RPMI8226 (cell line): ENCODE results near the gene ACTN3.
"Not testable (repeated sequence)": the region's sequence is repeated elsewhere in the genome, so short reads cannot be mapped to it uniquely, and the experiment has no call there.

Source experiments
- DNase-seq: peaks from one replicate; pipeline ENCODE4 v3.0.0-alpha.2; 2015

ACTN3 gene

DNA sequence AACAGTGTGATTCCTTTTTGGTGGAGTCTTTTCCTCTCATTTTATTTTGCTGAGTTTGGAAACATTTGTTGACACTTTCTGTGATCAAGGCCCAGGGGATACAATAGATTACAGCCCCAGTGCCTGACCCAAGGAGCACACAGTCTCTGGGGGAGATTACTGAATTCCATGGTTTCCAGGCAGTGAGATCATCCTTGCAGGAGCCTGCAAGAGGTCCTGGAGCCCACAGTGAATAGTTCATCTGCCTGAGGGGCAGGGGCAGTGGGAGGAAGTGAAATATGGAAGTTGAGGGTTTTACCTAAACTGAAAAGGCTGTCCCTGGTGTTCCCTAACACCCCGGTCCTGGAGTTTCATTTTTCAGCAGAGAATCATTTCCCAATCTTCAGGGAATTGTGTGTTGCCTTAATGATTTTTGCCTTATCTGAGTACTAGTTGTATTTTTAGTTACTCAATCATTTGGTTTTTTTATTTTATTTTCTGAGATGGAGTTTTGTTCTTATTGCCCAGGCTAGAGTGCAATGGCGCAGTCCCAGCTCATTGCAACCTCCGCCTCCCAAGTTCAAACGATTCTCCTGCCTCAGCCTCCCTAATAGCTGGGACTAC, 54.0 kb downstream of the ACTN3 start:
- no peak for DNase-seq

- no peak for DNase-seq
Measured at GRCh38 chr11:66603072-66603471, 56.4 kb downstream of the ACTN3 start.

DNA sequence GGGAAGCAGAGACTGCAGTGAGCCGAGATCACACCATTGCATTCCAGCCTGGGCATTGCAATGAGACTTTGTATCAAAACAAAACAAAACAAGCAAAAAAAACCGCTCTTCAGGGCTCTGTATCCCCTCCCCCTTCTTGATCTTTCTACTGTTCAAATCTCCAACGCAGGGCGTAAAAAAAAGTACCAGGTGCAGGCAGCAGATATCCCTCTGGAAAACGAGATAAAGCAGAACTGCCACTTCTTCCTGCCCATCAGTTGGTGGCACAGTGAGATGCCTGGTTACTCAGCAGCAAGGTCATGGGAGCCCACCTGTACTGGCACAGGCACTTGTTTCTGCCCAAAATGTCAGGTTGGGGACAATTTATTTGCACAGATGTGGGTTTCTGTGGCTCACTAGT, 57.5 kb downstream of the ACTN3 start:
- DNase-seq: no peak

DNA sequence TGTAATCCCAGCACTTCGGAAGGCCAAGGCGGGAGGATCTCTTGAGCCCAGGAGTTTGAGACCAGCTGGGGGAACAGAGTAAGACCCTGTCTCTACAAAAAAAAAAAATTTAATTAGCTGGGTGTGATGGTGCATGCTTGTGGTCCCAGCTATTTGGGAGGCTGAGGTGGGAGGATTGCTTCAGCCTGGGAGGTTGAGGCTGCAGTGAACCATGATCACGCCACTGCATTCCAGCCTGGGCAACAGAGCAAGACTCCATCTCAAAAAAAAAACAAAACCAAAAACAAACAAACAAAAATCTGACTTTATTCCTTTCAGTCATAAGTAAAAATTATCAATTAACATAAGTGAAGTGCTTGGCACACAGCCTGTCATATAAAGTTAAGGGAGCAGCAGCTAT, 59.9 kb downstream of the ACTN3 start:
- not testable (repeated sequence) for DNase-seq

GRCh38 chr11:66607126-66607834, 60.6 kb downstream of the ACTN3 start:
- no peak for DNase-seq

DNA sequence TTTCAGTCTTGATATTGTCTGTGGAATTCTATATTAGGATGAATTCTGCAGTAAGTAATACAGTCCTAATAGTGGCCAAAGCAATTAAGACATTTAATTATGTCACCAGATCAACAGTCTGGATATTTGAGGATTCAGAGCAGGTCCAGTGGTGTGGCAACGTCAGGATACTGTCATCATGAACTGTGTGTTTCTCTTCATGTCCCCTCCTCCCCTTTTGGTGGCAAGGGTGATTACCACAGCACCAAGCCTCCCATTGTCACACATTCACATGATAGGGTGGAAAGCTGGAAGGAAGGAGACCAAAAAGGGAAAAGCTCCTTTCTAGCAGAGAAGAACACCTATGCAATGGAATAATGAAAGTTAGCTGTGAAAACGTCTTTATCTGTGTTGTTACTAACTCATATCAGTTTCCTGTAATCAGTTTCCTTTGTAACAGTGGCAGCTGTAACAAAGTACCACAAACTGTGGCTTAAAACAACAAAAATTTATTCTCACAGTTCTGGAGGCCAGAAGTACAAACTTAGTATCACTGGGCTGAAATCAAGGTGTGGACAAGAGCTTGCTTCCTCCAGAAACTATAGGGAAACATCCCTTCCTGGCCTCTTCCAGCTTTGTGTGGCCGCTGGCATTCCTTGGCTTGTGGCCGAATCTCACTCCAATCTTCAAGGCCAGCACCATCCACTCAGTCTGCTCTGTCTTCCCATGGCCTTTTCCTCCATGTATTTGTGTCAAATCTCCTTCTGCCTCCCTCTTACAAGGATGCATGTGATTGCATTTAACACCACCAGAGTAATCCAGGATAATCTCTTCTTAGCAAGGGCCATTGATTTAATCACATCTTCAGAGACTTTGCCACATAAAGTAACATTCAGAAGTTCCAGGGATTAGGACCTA, 63.3 kb downstream of the ACTN3 start:
- no peak for DNase-seq

DNA sequence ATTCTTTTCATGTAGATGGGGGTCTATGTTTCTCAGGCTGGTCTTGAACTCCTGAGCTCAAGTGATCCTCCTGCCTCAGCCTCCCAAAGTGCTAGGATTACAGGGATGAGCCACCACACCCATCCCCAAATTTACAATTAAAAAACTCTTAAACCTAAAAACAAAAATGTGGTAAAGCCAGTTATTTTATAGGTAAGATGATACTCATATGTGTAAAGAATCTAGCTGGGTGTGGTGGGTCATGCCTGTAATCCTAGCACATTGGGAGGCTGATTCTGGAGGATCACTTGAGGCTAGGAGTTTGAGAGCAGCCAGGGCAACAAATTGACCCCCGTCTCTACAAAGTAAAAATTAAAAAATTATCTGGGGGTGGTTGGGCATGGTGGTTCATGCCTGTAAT, 65.8 kb downstream of the ACTN3 start:
- DNase-seq: no peak
